NB4 (cell line): ENCODE data around the gene CYP27C1.

ENCODE experiments used
- CTCF ChIP-seq: IDR thresholded peaks from one replicate; pipeline ENCODE4 v1.5.1; 2012; ENCODE audit warnings: low read depth, low read length
- MAX ChIP-seq: IDR thresholded peaks from 2 replicates; pipeline ENCODE4 v1.6.1; 2011; ENCODE audit warnings: low read depth, low read length
- MYC ChIP-seq: IDR thresholded peaks from 2 replicates; pipeline ENCODE4 v1.6.1; 2011; ENCODE audit warnings: low read depth, low read length
- POLR2A ChIP-seq: IDR thresholded peaks from 2 replicates; pipeline ENCODE4 v1.6.1; 2011; ENCODE audit warnings: mild to moderate bottlenecking; ENCODE audit not compliant: insufficient read length; ENCODE audit errors: extremely low read depth

DNA sequence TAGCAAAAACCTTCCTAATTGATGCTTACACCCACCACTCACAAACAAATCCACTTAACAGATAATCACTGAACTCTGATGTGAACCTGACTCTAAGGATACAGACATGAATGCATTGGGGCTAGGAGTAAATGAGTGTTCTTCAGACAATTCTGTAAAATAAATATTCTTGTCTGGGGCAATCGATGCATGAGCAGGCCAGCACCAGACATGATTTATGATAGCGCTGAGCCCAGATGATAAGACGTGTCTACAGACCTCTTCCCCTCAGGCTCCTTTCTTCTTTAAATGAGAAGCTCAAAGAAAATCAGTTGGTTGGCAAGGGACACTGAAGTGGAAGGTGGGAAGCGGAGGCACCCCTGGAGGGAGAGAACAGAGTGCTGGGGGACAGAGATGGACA, 85.9 kb downstream of the CYP27C1 start:
- TF ChIP-seq POLR2A (no peak), CTCF (no peak), MYC (no peak), MAX (no peak)
